Ovary (tissue), 9 donors: ENCODE results near the gene ACRV1. TPM values are rescaled to one million over a fixed set of nuclear protein-coding genes. Genes with fewer than 3 reads are reported as not detected.

Experiments
- DNase-seq, 5 donors: peaks; one replicate each; pipeline ENCODE4 v3.0.0-alpha.2; 2019 to 2020
- H3K27ac ChIP-seq, 2 donors: fragments of 200-600 bp; one replicate each; pipeline versions ENCODE4 v1.5.1 to v1.8.0; 2019 to 2022
- H3K27me3 ChIP-seq: fragments of 200-600 bp; one replicate; pipeline ENCODE4 v1.8.0; 2022
- H3K36me3 ChIP-seq: fragments of 200-600 bp; sonication (generic); one replicate; pipeline ENCODE4 v1.5.1; 2019
- H3K4me1 ChIP-seq: one replicate; pipeline ENCODE4 v1.8.1; 2013; ENCODE audit warnings: mild to moderate bottlenecking, moderate library complexity; ENCODE audit not compliant: insufficient read depth
- H3K4me3 ChIP-seq: fragments of 200-600 bp; sonication (generic); one replicate; pipeline ENCODE4 v1.5.1; 2017
- H3K9me3 ChIP-seq, 2 donors: fragments of 200-600 bp in 1 of 2; sonication (generic) in 1 of 2; one replicate each; pipeline versions ENCODE4 v1.5.1 to v1.8.1; 2013 to 2019; ENCODE audit warnings: mild to moderate bottlenecking in 1 of 2, moderate library complexity in 1 of 2
- CTCF ChIP-seq, 3 donors: fragments of 450-650 bp in 2 of 3; fragments of 200-600 bp in 1 of 3; IDR thresholded peaks; one replicate each; pipeline versions ENCODE4 v1.5.1 to v1.8.0; 2016 to 2022; ENCODE audit warnings: antibody characterized with exemption in 3 of 3, mild to moderate bottlenecking in 1 of 3
- EP300 ChIP-seq: sonication (generic); formaldehyde crosslinking; IDR thresholded peaks from one replicate; pipeline ENCODE4 v1.6.1; 2017; ENCODE audit warnings: antibody characterized with exemption
- POLR2A ChIP-seq: fragments of 450-650 bp; IDR thresholded peaks from one replicate; pipeline ENCODE4 v1.6.1; 2017; ENCODE audit warnings: antibody characterized with exemption, mild to moderate bottlenecking, moderate library complexity
- WGBS, 3 donors: extraction: QIAGEN DNeasy Blood & Tissue Kit in 1 of 3; methylation state at CpG; one replicate each; pipeline versions ENCODE4 v1.1.5 to v1.1.7; 2013 to 2017; 5-methylcytosine and 5-hydroxymethylcytosine counted together
- intact Hi-C, 4 donors: fragments of 100-400 bp; cut with DNase I; formaldehyde crosslinking; loops; one replicate each; pipeline versions ENCODE4 v1.11.0 to v1.15.1; 2022 to 2023
- polyA plus RNA-seq, 2 donors: library from polyadenylated mRNA; stranded (reverse); fragments of 200-250 nt in 1 of 2; fragments of 350-450 nt in 1 of 2; fragmentation: Illumina TruSeq in 1 of 2; extraction: RNeasy Lipid Tissue Mini Kit (QIAGEN cat#74804) in 1 of 2; gene quantifications; one replicate each; pipeline ENCODE4 v1.2.3, GENCODE V29; 2013 to 2014
- total RNA-seq, 7 donors: library from RNA; depleted of rRNA in 2 of 7; stranded (reverse); fragments of >200 nt in 2 of 7; fragmentation: NEBNext Ultra II Directional in 3 of 7; extraction: Animal tissue kit (Norgen Biotek cat#: 25700) in 3 of 7; gene quantifications; one replicate each; pipeline versions ENCODE4 v1.1.0 to v1.2.4, GENCODE V29; 2016 to 2023
- donor health status: DM: no; HTN: no; CAD: no; lungs with moderate emphysema.
- donor health status: DM: no; HTN: no; CAD: no.
- donor health status: Bipolar disorder and iron deficiency.
- donor health status: DM: yes; HTN: yes; CAD: no.
- donor health status: DM: no; HTN: no; CAD: no.
- donor health status: DM: yes; HTN: yes; CAD: no.

ACRV1 gene
- total and polyA plus RNA-seq, 9 donors = not detected

- no peak overlapping the region for H3K27ac ChIP-seq
- no peaks in the 10 kb centered on the region for H3K9me3 ChIP-seq
- no peak overlapping the region for H3K4me3 ChIP-seq
- H3K27me3 ChIP-seq = no peaks in the 10 kb centered on the region
- TF ChIP-seq POLR2A (no peak), EP300 (no peak), CTCF (IDR thresholded peaks at IDR 0.05) (no peak)
- DNase-seq = no peak
- no peaks in the 10 kb centered on the region for H3K36me3 ChIP-seq
- intact Hi-C loops = no loop called here
- 89 to 96% (median 94%) methylated on average over 4 of the region's 4 CpGs for WGBS, 3 donors
- peaks cover 1% of the 10 kb centered on the region for H3K4me1 ChIP-seq
Observed at GRCh38 chr11:125679397-125679796, 1.2 kb downstream of the ACRV1 start.

- intact Hi-C loops = no loop called here
- TF ChIP-seq CTCF (IDR thresholded peaks at IDR 0.05) = no peak
- TF ChIP-seq POLR2A = no peak
- TF ChIP-seq EP300 = no peak
- 90 to 95% (median 92%) methylated on average over 2 of the region's 2 CpGs for WGBS, 3 donors
- H3K27ac ChIP-seq = no peak overlapping the region
- no peaks in the 10 kb centered on the region for H3K4me1 ChIP-seq
- H3K36me3 ChIP-seq = no peaks in the 10 kb centered on the region
- H3K4me3 ChIP-seq = no peak overlapping the region
- no peaks in the 10 kb centered on the region for H3K27me3 ChIP-seq
- no peaks in the 10 kb centered on the region for H3K9me3 ChIP-seq
- no peak for DNase-seq
Observed at GRCh38 chr11:125675196-125675595, 5.5 kb downstream of the ACRV1 start.

GRCh38 chr11:125674210-125674609, 6.4 kb downstream of the ACRV1 start:
- intact Hi-C loops = no loop called here
- no peak overlapping the region for H3K27ac ChIP-seq
- no peak overlapping the region for H3K4me3 ChIP-seq
- H3K27me3 ChIP-seq = peaks cover 3% of the 10 kb centered on the region
- no peaks in the 10 kb centered on the region for H3K4me1 ChIP-seq
- no peaks in the 10 kb centered on the region for H3K9me3 ChIP-seq
- no peaks in the 10 kb centered on the region for H3K36me3 ChIP-seq
- TF ChIP-seq POLR2A (no peak), CTCF (IDR thresholded peaks at IDR 0.05) (no peak), EP300 (no peak)
- DNase-seq = no peak
- 86 to 87% (median 86%) methylated on average over 2 of the region's 2 CpGs for WGBS, 3 donors

- H3K9me3 ChIP-seq = no peaks in the 10 kb centered on the region
- TF ChIP-seq POLR2A (no peak), EP300 (no peak), CTCF (IDR thresholded peaks at IDR 0.05) (no peak)
- H3K36me3 ChIP-seq = no peaks in the 10 kb centered on the region
- intact Hi-C loops = no loop called here
- peaks cover 3% of the 10 kb centered on the region for H3K27me3 ChIP-seq
- no peak overlapping the region for H3K27ac ChIP-seq
- 86 to 88% (median 87%) methylated on average over 2 of the region's 2 CpGs for WGBS, 3 donors
- H3K4me1 ChIP-seq = no peaks in the 10 kb centered on the region
- H3K4me3 ChIP-seq = no peak overlapping the region
- DNase-seq = no peak
Observed at GRCh38 chr11:125671561-125671960, 9.1 kb downstream of the ACRV1 start.

GRCh38 chr11:125670172-125670571, 10.5 kb downstream of the ACRV1 start:
- H3K36me3 ChIP-seq = no peaks in the 10 kb centered on the region
- TF ChIP-seq EP300 = no peak
- no peak for TF ChIP-seq CTCF (IDR thresholded peaks at IDR 0.05)
- no peak for TF ChIP-seq POLR2A
- DNase-seq = no peak
- 92 to 98% (median 96%) methylated on average over 1 of the region's 1 CpG for WGBS, 3 donors
- H3K27me3 ChIP-seq = peaks cover 3% of the 10 kb centered on the region
- intact Hi-C loops = no loop called here
- H3K9me3 ChIP-seq = no peaks in the 10 kb centered on the region
- H3K27ac ChIP-seq = no peak overlapping the region
- H3K4me3 ChIP-seq = no peak overlapping the region
- H3K4me1 ChIP-seq = no peaks in the 10 kb centered on the region
